ENCODE results near the gene ASRGL1. TPM values are rescaled to one million over a fixed set of nuclear protein-coding genes. Genes with fewer than 3 reads are reported as not detected.
A peak's percentile ranks its signal among the peaks of the same experiment; 100 is the strongest.
"Not testable (repeated sequence)": the region's sequence is repeated elsewhere in the genome, so short reads cannot be mapped to it uniquely, and the experiment has no call there.

ASRGL1 gene
- total RNA-seq, 5 donors from 2014 or later (not counting 1 experiment from before 2014, with no cell fraction given): 0.88 to 2.6 (median 1.9) TPM

GRCh38 chr11:62331264-62331663 lies 6.0 kb upstream of the ASRGL1 start:
- H3K4me1 ChIP-seq (ENCODE audit: control insufficient read depth in 1 of 2, extremely low read depth in 1 of 2, insufficient read depth in 2 of 2, low read length in 2 of 2); POLR2A ChIA-PET; H3K36me3 Mint-ChIP-seq; H3K27ac Mint-ChIP-seq; H3K4me1 Mint-ChIP-seq; ATAC-seq (replicated peaks in 1 of 4); H3K27ac ChIP-seq (ENCODE audit: low read length); H3K9me3 ChIP-seq; H3K36me3 ChIP-seq (ENCODE audit: control insufficient read depth in 2 of 2, extremely low read depth in 1 of 2, insufficient read depth in 1 of 2, low read length in 1 of 2); H3K4me3 ChIP-seq (ENCODE audit: control insufficient read depth in 1 of 2, extremely low read depth in 1 of 2, low read length in 1 of 2); H3K4me3 Mint-ChIP-seq; H3K9me3 Mint-ChIP-seq; DNase-seq: not testable (repeated sequence)
- CTCF ChIA-PET: interaction anchor here in 1 of 2 donors (1.0 kb wide), 1 partner anchor 9 kb away, joined by 3 read pairs; no protein-coding TSS in a partner anchor
- WGBS (ENCODE audit: insufficient coverage): 90% methylated on average over 2 of the region's 3 CpGs
- peaks cover 0 to 24% of the 10 kb centered on the region in 2 experiments for H3K27me3 ChIP-seq (replicated peaks in 1 of 2; ENCODE audit: control insufficient read depth in 2 of 2, extremely low read depth in 1 of 2, insufficient read depth in 2 of 2, low read length in 1 of 2)
- H3K27me3 Mint-ChIP-seq: peaks cover 14 to 27% of the 10 kb centered on the region in 2 donors

- POLR2A ChIA-PET: interaction anchor here in 1 of 2 donors (0.6 kb wide), 1 partner anchor 19 kb away, joined by 3 read pairs; no protein-coding TSS in a partner anchor
- 83% methylated on average over 4 of the region's 5 CpGs for WGBS (ENCODE audit: insufficient coverage)
- ATAC-seq (replicated peaks in 1 of 4): no peak
These were observed 3.5 kb upstream of the ASRGL1 start for GRCh38 chr11:62333768-62334167.

GRCh38 chr11:62336949-62337302 lies 322 bp upstream of the ASRGL1 start:
- H3K36me3 Mint-ChIP-seq; H3K9me3 Mint-ChIP-seq; DNase-seq; H3K27ac Mint-ChIP-seq; POLR2A ChIA-PET; H3K27ac ChIP-seq (ENCODE audit: low read length); H3K9me3 ChIP-seq; CTCF ChIA-PET; H3K36me3 ChIP-seq (ENCODE audit: control insufficient read depth in 2 of 2, extremely low read depth in 1 of 2, insufficient read depth in 1 of 2, low read length in 1 of 2); ATAC-seq (replicated peaks in 1 of 4): not testable (repeated sequence)
- H3K27me3 ChIP-seq (replicated peaks in 1 of 2; ENCODE audit: control insufficient read depth in 2 of 2, extremely low read depth in 1 of 2, insufficient read depth in 2 of 2, low read length in 1 of 2): peaks cover 0 to 26% of the 10 kb centered on the region in 2 experiments
- Mint-ChIP-seq H3K4me1 (peaks cover 9 to 18% (median 9%) of the 10 kb centered on the region in 3 donors), H3K27me3 (peaks cover 3 to 34% of the 10 kb centered on the region in 2 donors), H3K4me3 (peak overlapping the region; percentile 78 to 88 (median 85))
- peak overlapping the region; percentile 57 to 86 for H3K4me3 ChIP-seq (ENCODE audit: control insufficient read depth in 1 of 2, extremely low read depth in 1 of 2, low read length in 1 of 2)
- WGBS (ENCODE audit: insufficient coverage): 61% methylated on average over 18 of the region's 19 CpGs
- H3K4me1 ChIP-seq (ENCODE audit: control insufficient read depth in 1 of 2, extremely low read depth in 1 of 2, insufficient read depth in 2 of 2, low read length in 2 of 2): peaks cover 0 to 13% of the 10 kb centered on the region in 2 experiments

More at GRCh38 chr11:62333768-62334167, 3.5 kb upstream of the ASRGL1 start:
- Histone ChIP-seq H3K27me3 (replicated peaks in 1 of 2; ENCODE audit: control insufficient read depth in 2 of 2, extremely low read depth in 1 of 2, insufficient read depth in 2 of 2, low read length in 1 of 2) (peaks cover 0 to 33% of the 10 kb centered on the region in 2 experiments), H3K9me3 (no peaks in the 10 kb centered on the region), H3K36me3 (ENCODE audit: control insufficient read depth in 2 of 2, extremely low read depth in 1 of 2, insufficient read depth in 1 of 2, low read length in 1 of 2) (no peaks in the 10 kb centered on the region), H3K4me1 (ENCODE audit: control insufficient read depth in 1 of 2, extremely low read depth in 1 of 2, insufficient read depth in 2 of 2, low read length in 2 of 2) (peaks cover 0 to 13% of the 10 kb centered on the region in 2 experiments), H3K27ac (ENCODE audit: low read length) (no peak overlapping the region), H3K4me3 (ENCODE audit: control insufficient read depth in 1 of 2, extremely low read depth in 1 of 2, low read length in 1 of 2) (no peak overlapping the region)
- peaks cover 4 to 15% (median 9%) of the 10 kb centered on the region in 3 donors for H3K4me1 Mint-ChIP-seq
- CTCF ChIA-PET: interaction anchor here in 1 of 2 donors (0.6 kb wide), 1 partner anchor 10 kb away, joined by 11 read pairs; no protein-coding TSS in a partner anchor
- no peaks in the 10 kb centered on the region for H3K9me3 Mint-ChIP-seq
- H3K4me3 Mint-ChIP-seq: no peak overlapping the region
- H3K27me3 Mint-ChIP-seq: peaks cover 14 to 42% of the 10 kb centered on the region in 2 donors
- H3K36me3 Mint-ChIP-seq: no peaks in the 10 kb centered on the region
- no peak overlapping the region for H3K27ac Mint-ChIP-seq
- DNase-seq: no peak

- Mint-ChIP-seq H3K9me3 (no peaks in the 10 kb centered on the region), H3K27ac (no peak overlapping the region), H3K4me1 (peaks cover 9 to 18% (median 9%) of the 10 kb centered on the region in 3 donors), H3K36me3 (no peaks in the 10 kb centered on the region), H3K4me3 (peak overlapping the region; percentile 78 to 88 (median 85)), H3K27me3 (peaks cover under 1 to 30% of the 10 kb centered on the region in 2 donors)
- ChIA-PET CTCF (interaction anchor here (0.6 to 1.3 kb wide), 7 partner anchors 27 to 821 kb away, joined by 3 to 7 read pairs (median 4); partner anchors contain the start of genes FEN1 (in 1 of the 2) and TMEM258 (in 1 of the 2)), POLR2A (no interaction called here)
- no peak for ATAC-seq (replicated peaks in 1 of 4)
- Histone ChIP-seq H3K27ac (ENCODE audit: low read length) (no peak overlapping the region), H3K27me3 (replicated peaks in 1 of 2; ENCODE audit: control insufficient read depth in 2 of 2, extremely low read depth in 1 of 2, insufficient read depth in 2 of 2, low read length in 1 of 2) (peaks cover 0 to 23% of the 10 kb centered on the region in 2 experiments), H3K4me3 (ENCODE audit: control insufficient read depth in 1 of 2, extremely low read depth in 1 of 2, low read length in 1 of 2) (peak overlapping the region; percentile 57 to 86), H3K4me1 (ENCODE audit: control insufficient read depth in 1 of 2, extremely low read depth in 1 of 2, insufficient read depth in 2 of 2, low read length in 2 of 2) (peaks cover 0 to 13% of the 10 kb centered on the region in 2 experiments), H3K9me3 (no peaks in the 10 kb centered on the region), H3K36me3 (ENCODE audit: control insufficient read depth in 2 of 2, extremely low read depth in 1 of 2, insufficient read depth in 1 of 2, low read length in 1 of 2) (no peaks in the 10 kb centered on the region)
- WGBS (ENCODE audit: insufficient coverage): no CpG with 5 or more reads among the region's 1 CpG
- DNase-seq: no peak
These were observed 970 bp downstream of the ASRGL1 start for GRCh38 chr11:62338218-62338617.

- peaks cover 0 to 13% of the 10 kb centered on the region in 2 experiments for H3K4me1 ChIP-seq (ENCODE audit: control insufficient read depth in 1 of 2, extremely low read depth in 1 of 2, insufficient read depth in 2 of 2, low read length in 2 of 2)
- peak; percentile 13 to 75 (median 50) for DNase-seq
- no peak overlapping the region for H3K27ac ChIP-seq (ENCODE audit: low read length)
These were observed 3.1 kb downstream of the ASRGL1 start for GRCh38 chr11:62340269-62340901.

GRCh38 chr11:62341588-62341987 lies 4.3 kb downstream of the ASRGL1 start:
- Mint-ChIP-seq H3K27ac (no peak overlapping the region), H3K27me3 (peaks cover 0 to 13% of the 10 kb centered on the region in 2 donors)
- CTCF ChIA-PET: interaction anchor here in 1 of 2 donors (1.8 kb wide), 1 partner anchor 35 kb away, joined by 18 read pairs; no protein-coding TSS in a partner anchor

More at GRCh38 chr11:62340269-62340901, 3.1 kb downstream of the ASRGL1 start:
- H3K4me1 Mint-ChIP-seq: peaks cover 9 to 18% (median 9%) of the 10 kb centered on the region in 3 donors
- Histone ChIP-seq H3K4me3 (ENCODE audit: control insufficient read depth in 1 of 2, extremely low read depth in 1 of 2, low read length in 1 of 2) (no peak overlapping the region), H3K27me3 (replicated peaks in 1 of 2; ENCODE audit: control insufficient read depth in 2 of 2, extremely low read depth in 1 of 2, insufficient read depth in 2 of 2, low read length in 1 of 2) (peaks cover 0 to 11% of the 10 kb centered on the region in 2 experiments), H3K36me3 (ENCODE audit: control insufficient read depth in 2 of 2, extremely low read depth in 1 of 2, insufficient read depth in 1 of 2, low read length in 1 of 2) (no peaks in the 10 kb centered on the region), H3K9me3 (no peaks in the 10 kb centered on the region)
- POLR2A ChIA-PET: interaction anchor here in 1 of 2 donors (0.6 kb wide), 1 partner anchor 30 kb away, joined by 4 read pairs; no protein-coding TSS in a partner anchor
- H3K36me3 Mint-ChIP-seq: no peaks in the 10 kb centered on the region
- ATAC-seq (replicated peaks in 1 of 4): peak; percentile 41 to 47 (median 45)
- no CpG with 5 or more reads among the region's 6 CpGs for WGBS (ENCODE audit: insufficient coverage)
- CTCF ChIA-PET: interaction anchor here (0.6 to 1.8 kb wide), 11 partner anchors 10 to 1334 kb away, joined by 3 to 18 read pairs (median 3); no protein-coding TSS in a partner anchor
- peak overlapping the region in 1 of 3 donors; percentile 13 for H3K4me3 Mint-ChIP-seq
- H3K9me3 Mint-ChIP-seq: no peaks in the 10 kb centered on the region
- H3K27me3 Mint-ChIP-seq: peaks cover 0 to 21% of the 10 kb centered on the region in 2 donors
- H3K27ac Mint-ChIP-seq: no peak overlapping the region

More at GRCh38 chr11:62341588-62341987, 4.3 kb downstream of the ASRGL1 start:
- H3K9me3 ChIP-seq: no peaks in the 10 kb centered on the region
- H3K36me3 Mint-ChIP-seq: no peaks in the 10 kb centered on the region
- POLR2A ChIA-PET: no interaction called here
- H3K36me3 ChIP-seq (ENCODE audit: control insufficient read depth in 2 of 2, extremely low read depth in 1 of 2, insufficient read depth in 1 of 2, low read length in 1 of 2): no peaks in the 10 kb centered on the region
- peaks cover 0 to 11% of the 10 kb centered on the region in 2 experiments for H3K27me3 ChIP-seq (replicated peaks in 1 of 2; ENCODE audit: control insufficient read depth in 2 of 2, extremely low read depth in 1 of 2, insufficient read depth in 2 of 2, low read length in 1 of 2)
- peaks cover 9 to 13% (median 9%) of the 10 kb centered on the region in 3 donors for H3K4me1 Mint-ChIP-seq
- H3K4me3 ChIP-seq (ENCODE audit: control insufficient read depth in 1 of 2, extremely low read depth in 1 of 2, low read length in 1 of 2): no peak overlapping the region
- H3K27ac ChIP-seq (ENCODE audit: low read length): no peak overlapping the region
- 83% methylated on average over 2 of the region's 4 CpGs for WGBS (ENCODE audit: insufficient coverage)
- ATAC-seq (replicated peaks in 1 of 4) (no peak), DNase-seq (no peak)
- peaks cover 0 to 13% of the 10 kb centered on the region in 2 experiments for H3K4me1 ChIP-seq (ENCODE audit: control insufficient read depth in 1 of 2, extremely low read depth in 1 of 2, insufficient read depth in 2 of 2, low read length in 2 of 2)
- H3K9me3 Mint-ChIP-seq: no peaks in the 10 kb centered on the region
- no peak overlapping the region for H3K4me3 Mint-ChIP-seq

Measured in T-cell (primary cell).